Gastrocnemius medialis (tissue), 4 donors: ENCODE measurements around the gene ITPKC. TPM values are rescaled to one million over a fixed set of nuclear protein-coding genes. Genes with fewer than 3 reads are reported as not detected.

ENCODE experiments used
- ATAC-seq, 2 donors: fragments of 150-250 bp; one replicate each; pipeline ENCODE4 v1.9.1; 2016
- DNase-seq, 2 donors: peaks; one replicate each; pipeline ENCODE4 v3.0.0-alpha.2; 2019
- H3K27ac ChIP-seq, 4 donors: fragments of 200-600 bp; sonication (generic); 1 replicate in 1 of 4; 2 replicates in 3 of 4; pipeline ENCODE4 v1.5.1; 2016 to 2018; ENCODE audit warnings: mild to moderate bottlenecking in 2 of 4, moderate library complexity in 1 of 4
- H3K27me3 ChIP-seq, 3 donors: fragments of 200-600 bp; sonication (generic) in 2 of 3; 1 replicate in 1 of 3; 2 replicates in 2 of 3; pipeline versions ENCODE4 v1.5.1 to v1.6.0; 2016 to 2019; ENCODE audit warnings: mild to moderate bottlenecking in 1 of 3, moderate library complexity in 1 of 3
- H3K36me3 ChIP-seq, 2 donors: fragments of 200-600 bp; sonication (generic) in 1 of 2; one replicate each; pipeline ENCODE4 v1.5.1; 2017 to 2018
- H3K4me1 ChIP-seq, 2 donors: fragments of 200-600 bp; sonication (generic) in 1 of 2; one replicate each; pipeline ENCODE4 v1.5.1; 2016 to 2017; ENCODE audit warnings: mild to moderate bottlenecking in 2 of 2
- H3K4me3 ChIP-seq, 4 donors: fragments of 200-600 bp; sonication (generic) in 3 of 4; 1 replicate in 1 of 4; 2 replicates in 3 of 4; pipeline ENCODE4 v1.5.1; 2016 to 2019; ENCODE audit warnings: mild to moderate bottlenecking in 2 of 4
- H3K9me3 ChIP-seq, 3 donors: fragments of 200-600 bp; sonication (generic) in 2 of 3; 1 replicate in 1 of 3; 2 replicates in 2 of 3; pipeline ENCODE4 v1.5.1; 2016 to 2019
- POLR2A ChIP-seq, 2 donors: fragments of 450-650 bp; IDR thresholded peaks; one replicate each; pipeline ENCODE4 v1.6.1; 2017; ENCODE audit warnings: antibody characterized with exemption in 2 of 2, mild to moderate bottlenecking in 2 of 2, moderate library complexity in 2 of 2
- in situ Hi-C, 4 donors: fragments of 200-750 bp; cut with MboI; loops; one replicate each; pipeline versions ENCODE4 v1.15.0 to v1.8.0; 2017; ENCODE audit warnings: low sequenced_read_pairs in 4 of 4
- intact Hi-C: fragments of 100-400 bp; cut with DNase I; formaldehyde crosslinking; loops from one replicate; pipeline ENCODE4 v1.15.1; 2023; ENCODE audit warnings: low total_unique reads
- total RNA-seq, 4 donors: library from RNA; depleted of rRNA; stranded (reverse); fragments of >200 nt; gene quantifications; one replicate each; pipeline versions ENCODE4 v1.1.0 to v1.2.3, GENCODE V29; 2016
- TF ChIP-seq, protein P1 (sequence below), 5 experiments: fragments of 450-650 bp in 3 of 5; fragments of 200-600 bp in 2 of 5; sonication (generic) in 2 of 5; IDR thresholded peaks in 4 of 5; conservative IDR thresholded peaks in 1 of 5; 1 replicate in 4 of 5; 2 replicates in 1 of 5; pipeline ENCODE4 v1.5.1; 2016 to 2019; ENCODE audit warnings: antibody characterized with exemption in 5 of 5, mild to moderate bottlenecking in 3 of 5, moderate library complexity in 3 of 5

The ITPKC gene
- total RNA-seq, 4 donors from 2014 or later, result 14.9 to 34.5 (median 21.8) TPM

DNA sequence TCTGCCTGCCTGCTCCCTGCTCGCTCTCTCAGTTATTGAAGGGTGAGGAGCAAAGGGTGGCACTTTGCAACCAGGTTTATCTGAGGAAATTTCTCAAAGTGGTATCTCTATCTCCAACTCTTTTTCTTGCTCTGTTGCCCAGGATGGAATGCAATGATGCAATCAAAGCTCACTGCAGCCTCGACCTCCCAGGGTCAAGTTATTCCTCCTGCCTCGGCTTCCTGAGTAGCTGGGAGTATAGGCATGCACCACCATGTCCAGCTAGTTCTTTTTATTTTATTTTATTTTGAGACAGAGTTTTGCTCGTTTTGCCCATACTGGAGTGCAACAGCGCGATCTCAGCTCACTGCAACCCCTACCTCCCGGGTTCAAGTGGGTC, 28.5 kb downstream of the ITPKC start:
- peak overlapping the region in 1 of 4 donors; percentile 22 for H3K27ac ChIP-seq

DNA sequence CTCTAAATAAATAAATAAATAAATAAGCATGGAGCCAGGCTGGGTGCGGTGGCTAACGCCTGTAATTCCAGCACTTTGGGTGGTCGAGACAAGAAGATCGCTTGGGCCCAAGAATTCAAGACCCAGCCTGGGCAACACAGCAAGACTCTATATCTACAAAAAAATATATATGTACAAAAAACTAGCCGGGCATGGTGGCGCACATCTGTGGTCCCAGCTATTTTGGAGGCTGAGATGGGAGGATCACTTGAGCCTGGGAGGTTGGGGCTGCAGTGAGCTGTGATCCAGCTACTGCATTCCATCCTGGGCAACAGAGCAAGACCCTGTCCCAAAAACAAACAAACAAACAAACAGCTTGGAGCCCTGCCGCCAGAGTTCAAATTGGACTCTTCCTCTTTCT, 30.6 kb downstream of the ITPKC start:
- peaks cover 29 to 30% of the 10 kb centered on the region in 2 donors for H3K4me1 ChIP-seq
- no peaks in the 10 kb centered on the region for H3K9me3 ChIP-seq
- H3K27me3 ChIP-seq, result no peaks in the 10 kb centered on the region
- H3K4me3 ChIP-seq, result no peak overlapping the region
- no peak for DNase-seq
- ATAC-seq, result no peak
- no peaks in the 10 kb centered on the region for H3K36me3 ChIP-seq
- intact Hi-C loops (no loop called here), in situ Hi-C loops (no loop called here)
- TF ChIP-seq, protein P1, sequence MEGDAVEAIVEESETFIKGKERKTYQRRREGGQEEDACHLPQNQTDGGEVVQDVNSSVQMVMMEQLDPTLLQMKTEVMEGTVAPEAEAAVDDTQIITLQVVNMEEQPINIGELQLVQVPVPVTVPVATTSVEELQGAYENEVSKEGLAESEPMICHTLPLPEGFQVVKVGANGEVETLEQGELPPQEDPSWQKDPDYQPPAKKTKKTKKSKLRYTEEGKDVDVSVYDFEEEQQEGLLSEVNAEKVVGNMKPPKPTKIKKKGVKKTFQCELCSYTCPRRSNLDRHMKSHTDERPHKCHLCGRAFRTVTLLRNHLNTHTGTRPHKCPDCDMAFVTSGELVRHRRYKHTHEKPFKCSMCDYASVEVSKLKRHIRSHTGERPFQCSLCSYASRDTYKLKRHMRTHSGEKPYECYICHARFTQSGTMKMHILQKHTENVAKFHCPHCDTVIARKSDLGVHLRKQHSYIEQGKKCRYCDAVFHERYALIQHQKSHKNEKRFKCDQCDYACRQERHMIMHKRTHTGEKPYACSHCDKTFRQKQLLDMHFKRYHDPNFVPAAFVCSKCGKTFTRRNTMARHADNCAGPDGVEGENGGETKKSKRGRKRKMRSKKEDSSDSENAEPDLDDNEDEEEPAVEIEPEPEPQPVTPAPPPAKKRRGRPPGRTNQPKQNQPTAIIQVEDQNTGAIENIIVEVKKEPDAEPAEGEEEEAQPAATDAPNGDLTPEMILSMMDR (IDR thresholded peaks at IDR 0.05 in 4 of 5, conservative IDR thresholded peaks at IDR 0.05 in 1 of 5), result no peak
- no peak for TF ChIP-seq POLR2A (IDR thresholded peaks at IDR 0.05)
- peak overlapping the region in 2 of 4 donors; percentile 93 to 94 for H3K27ac ChIP-seq

More for the DNA sequence above, 28.5 kb downstream of the ITPKC start:
- peaks cover 24 to 26% of the 10 kb centered on the region in 2 donors for H3K4me1 ChIP-seq
- H3K27me3 ChIP-seq, result no peaks in the 10 kb centered on the region
- H3K36me3 ChIP-seq, result no peaks in the 10 kb centered on the region
- intact Hi-C loops (no loop called here), in situ Hi-C loops (no loop called here)
- H3K4me3 ChIP-seq, result no peak overlapping the region
- no peak for DNase-seq
- no peaks in the 10 kb centered on the region for H3K9me3 ChIP-seq
- TF ChIP-seq, protein P1 (IDR thresholded peaks at IDR 0.05 in 4 of 5, conservative IDR thresholded peaks at IDR 0.05 in 1 of 5), result no peak
- no peak for TF ChIP-seq POLR2A (IDR thresholded peaks at IDR 0.05)
- ATAC-seq, result no peak

DNA sequence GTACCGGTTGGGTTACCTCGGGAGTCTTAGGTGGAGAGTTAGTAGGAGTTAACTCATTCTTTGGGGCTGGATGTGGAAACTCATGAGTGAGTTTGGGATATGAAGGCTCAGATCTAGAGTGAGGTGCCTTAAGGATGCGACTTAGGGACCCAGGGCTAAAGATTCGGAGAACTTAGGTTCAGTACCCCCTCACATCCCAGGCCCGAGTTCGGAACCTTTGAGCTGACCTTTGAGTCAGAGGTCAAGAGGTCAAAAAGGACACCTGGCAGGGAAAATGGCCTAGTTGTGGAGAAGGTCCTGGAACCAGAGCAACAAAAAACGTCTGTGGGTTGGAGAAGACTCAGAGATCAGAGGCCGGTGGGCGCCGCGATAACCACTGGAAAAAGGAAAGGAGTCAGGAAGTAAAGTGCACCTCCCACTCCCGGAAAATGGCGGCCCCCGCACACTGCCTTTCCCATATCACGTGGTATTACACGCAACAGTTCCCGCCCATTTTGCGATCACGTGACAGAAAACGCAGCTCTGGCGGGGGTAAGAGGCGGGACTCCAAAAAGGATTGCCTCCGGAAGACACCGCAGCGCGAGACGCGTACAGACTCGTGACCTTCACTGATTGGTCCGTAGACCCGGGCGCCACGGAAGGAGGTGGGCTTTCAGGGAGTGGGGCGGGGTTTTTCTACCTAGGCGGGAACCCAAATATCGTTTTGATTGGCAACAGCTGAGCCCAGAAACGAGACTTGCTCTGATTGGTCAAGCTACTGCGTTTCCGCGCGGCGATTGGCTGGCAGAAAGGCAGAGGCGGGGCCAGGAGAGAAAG, 33.4 kb downstream of the ITPKC start, which contains the start of gene ACTMAP:
Gene ACTMAP (minus strand): TSS at position 420 of the 816 bp plus-strand sequence. CDS start 674 bp downstream, outside the sequence.
- TF ChIP-seq, protein P1 (IDR thresholded peaks at IDR 0.05 in 4 of 5, conservative IDR thresholded peaks at IDR 0.05 in 1 of 5), result peak in 2 of 5 experiments; percentile 51 to 67
- TF ChIP-seq POLR2A (IDR thresholded peaks at IDR 0.05), result peak; percentile 82 to 92
- ATAC-seq, result peak; percentile 91 to 93
- H3K27me3 ChIP-seq, result no peaks in the 10 kb centered on the region
- peak; percentile 100 for DNase-seq
- peaks cover 35 to 38% of the 10 kb centered on the region in 2 donors for H3K4me1 ChIP-seq
- no peaks in the 10 kb centered on the region for H3K36me3 ChIP-seq
- peak within 1 kb of the TSS; percentile 92 to 98 (median 94) for H3K27ac ChIP-seq
- in situ Hi-C loops, result loop anchor here in 1 of 4 donors (10.0 kb wide), 1 partner anchor 65 kb away; no protein-coding TSS in a partner anchor
- intact Hi-C loops, result loop anchor here (1.0 to 5.0 kb wide), 5 partner anchors 32 to 687 kb away; partner anchors contain the start of genes DMAC2 and NUMBL
- no peaks in the 10 kb centered on the region for H3K9me3 ChIP-seq
- H3K4me3 ChIP-seq, result peak within 1 kb of the TSS; percentile 73 to 93 (median 84)

GRCh38 chr19:40750874-40751537, 34.1 kb downstream of the ITPKC start, which contains the start of gene SNRPA:
Gene SNRPA, plus strand, starts transcription at chr19:40751203. Its CDS starts 206 bp downstream, at chr19:40751409.
- peaks cover 31 to 42% of the 10 kb centered on the region in 2 donors for H3K4me1 ChIP-seq
- in situ Hi-C loops, result loop anchor here in 1 of 4 donors (10.0 kb wide), 1 partner anchor 64 kb away; no protein-coding TSS in a partner anchor
- ATAC-seq, result peak; percentile 84 to 85

More at GRCh38 chr19:40750874-40751537, 34.1 kb downstream of the ITPKC start, which contains the start of gene SNRPA:
- TF ChIP-seq, protein P1 (IDR thresholded peaks at IDR 0.05 in 4 of 5, conservative IDR thresholded peaks at IDR 0.05 in 1 of 5), result no peak
- TF ChIP-seq POLR2A (IDR thresholded peaks at IDR 0.05), result peak; percentile 91
- Histone ChIP-seq H3K4me3 (peak within 1 kb of the TSS; percentile 73 to 93 (median 84)), H3K27ac (peak within 1 kb of the TSS; percentile 92 to 98 (median 94)), H3K9me3 (no peaks in the 10 kb centered on the region), H3K27me3 (no peaks in the 10 kb centered on the region), H3K36me3 (peaks cover 0 to 2% of the 10 kb centered on the region in 2 donors)
- intact Hi-C loops, result loop anchor here (1.0 to 5.0 kb wide), 6 partner anchors 27 to 686 kb away; partner anchors contain the start of genes DMAC2, NUMBL and RAB4B
- DNase-seq, result peak; percentile 97 to 98
